Fibroblast of skin of right quadriceps (primary cell): Measurements from ENCODE around the gene CHRNE.

Experiments used
- DNase-seq: peaks from one replicate; pipeline ENCODE4 v3.0.0-alpha.2; 2013

The CHRNE gene

GRCh38 chr17:4851084-4851483 is 51.8 kb downstream of the CHRNE start:
- DNase-seq: no peak

GRCh38 chr17:4850246-4850645 is 52.7 kb downstream of the CHRNE start:
- no peak for DNase-seq

- DNase-seq: no peak
These were observed 53.8 kb downstream of the CHRNE start for GRCh38 chr17:4849011-4849536.
